NCI-H2107 (cell line): ENCODE data around the gene ATP2B3.

ENCODE experiments used
- DNase-seq: peaks from one replicate; lab custom pipeline; 2025; lab: John Stamatoyannopoulos, UW

Gene ATP2B3

DNA sequence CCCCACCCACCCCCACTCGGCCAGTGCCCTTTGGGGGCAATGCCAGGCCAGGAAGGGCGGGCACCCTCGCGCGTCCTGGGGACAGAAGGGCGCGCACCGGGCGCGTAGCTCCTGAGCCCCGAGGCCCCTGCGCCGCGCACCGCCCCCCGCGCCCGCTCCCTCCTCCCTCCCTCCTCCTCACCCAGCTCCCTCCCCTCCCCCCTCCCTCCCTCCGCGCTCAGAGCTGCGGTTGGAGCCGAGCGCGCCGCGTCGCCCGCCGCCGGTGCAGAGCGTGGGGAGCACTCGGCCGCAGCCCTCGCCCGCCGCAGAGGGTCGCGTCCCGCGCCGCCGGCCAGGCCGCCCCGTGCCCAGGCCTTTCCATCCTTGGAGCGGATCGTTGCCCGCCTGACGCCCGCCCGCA is at the start of gene ATP2B3:
Gene ATP2B3, plus strand, starts transcription at position 220 of the 400 bp plus-strand sequence. CDS start 18,606 bp downstream, outside the sequence.
- no peak for DNase-seq

DNA sequence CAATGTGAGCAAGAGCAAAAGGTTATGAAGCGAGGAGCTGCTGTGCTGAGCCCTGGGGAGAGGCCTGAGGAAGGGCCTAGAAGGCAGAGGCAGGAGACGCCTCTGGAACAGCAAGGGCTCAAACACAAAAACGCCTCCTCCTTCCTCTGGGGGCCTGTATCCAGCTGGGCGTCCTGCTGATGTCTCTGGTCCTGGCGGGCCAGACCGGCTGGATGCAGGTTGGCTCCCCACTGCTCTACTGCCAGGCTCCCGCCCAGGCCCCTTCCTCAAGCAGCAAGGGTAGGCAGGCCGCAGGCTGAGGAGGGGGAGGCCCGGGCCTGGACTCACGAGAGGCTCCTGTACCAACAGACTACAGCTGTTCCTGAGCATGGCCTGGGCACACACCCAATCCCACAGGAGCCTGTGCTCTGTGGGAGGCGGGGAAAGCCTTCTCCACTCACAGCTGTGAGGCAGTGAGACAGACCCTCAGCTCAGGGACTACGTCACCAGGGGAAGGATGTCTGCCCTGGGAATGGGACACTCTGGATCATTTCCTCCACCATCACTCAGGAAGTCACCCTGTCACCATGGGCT is 49.3 kb upstream of the ATP2B3 start:
- no peak for DNase-seq

DNA sequence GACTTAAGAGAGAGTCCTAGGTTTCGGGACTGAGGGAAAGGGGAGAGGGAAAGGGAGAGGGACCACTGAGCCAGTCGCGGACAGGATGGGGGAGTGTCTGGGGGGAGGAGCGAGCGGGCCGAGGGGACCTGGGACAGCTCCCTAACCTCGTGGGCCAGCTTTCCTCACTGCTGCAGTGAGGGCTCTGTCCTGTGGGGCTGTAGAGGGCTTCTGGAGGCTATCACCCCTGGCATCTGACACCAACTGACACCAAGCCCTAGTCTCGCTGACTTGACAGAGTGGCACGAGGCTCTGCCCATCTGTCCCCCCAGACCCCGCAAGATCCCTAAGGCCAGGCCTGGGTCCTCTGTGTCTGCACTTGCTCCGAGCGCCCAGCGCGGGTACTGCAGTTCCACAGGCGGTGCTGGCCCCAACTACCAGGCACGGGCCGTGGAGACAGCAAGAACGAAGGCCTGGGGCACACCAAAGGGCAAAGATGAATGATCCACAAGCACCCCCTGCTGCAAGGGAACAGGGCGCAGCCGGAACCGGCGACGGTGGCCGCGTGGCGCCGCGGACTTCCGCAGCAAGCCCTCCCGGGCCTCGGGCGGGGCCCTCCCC is 47.5 kb upstream of the ATP2B3 start:
- DNase-seq, result no peak

DNA sequence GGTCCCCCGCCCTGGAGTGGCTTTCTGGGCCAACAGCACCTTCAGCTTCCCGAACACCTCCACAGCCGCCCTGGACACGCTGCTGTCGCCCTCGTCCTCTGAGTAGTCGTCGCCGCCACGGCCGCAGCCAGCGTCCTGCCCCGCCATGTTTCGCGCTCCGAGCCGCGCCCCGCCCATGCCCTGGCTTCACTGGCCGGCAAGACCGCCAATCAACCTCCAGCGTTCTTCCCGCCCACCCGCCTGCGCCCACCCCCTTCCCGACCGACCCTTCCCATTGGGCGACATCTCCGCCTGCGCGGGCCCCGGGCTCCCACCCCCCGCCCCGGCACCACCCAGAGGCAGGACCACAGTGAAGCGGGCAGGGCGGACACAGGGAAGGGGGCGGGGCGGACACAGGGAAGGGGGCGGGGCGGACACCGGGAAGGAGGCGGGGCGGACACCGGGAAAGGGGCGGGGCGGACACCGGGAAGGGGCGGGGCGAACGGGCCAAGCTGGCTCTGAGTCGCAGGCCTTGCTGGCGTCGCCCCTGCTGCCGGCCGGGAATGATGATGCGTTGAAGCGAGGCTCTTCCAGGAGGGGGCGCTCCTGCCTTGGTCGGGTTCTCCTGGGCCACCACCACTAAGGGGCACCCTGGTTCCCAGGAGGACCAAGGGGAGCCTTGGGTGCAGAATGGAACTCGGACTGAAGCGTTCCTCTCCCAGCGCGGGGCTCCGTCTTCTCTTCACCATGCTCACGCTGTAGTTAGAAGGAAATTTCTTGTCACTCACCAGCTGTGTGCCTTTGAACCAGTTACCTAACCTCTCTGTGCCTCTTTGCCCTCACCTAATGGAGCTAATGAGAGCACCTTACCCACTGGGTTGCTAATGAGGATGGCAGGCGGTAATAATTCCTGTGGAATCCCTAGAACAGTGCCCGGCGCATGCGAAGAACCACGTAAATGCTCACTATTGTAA is 46.8 kb upstream of the ATP2B3 start, which contains the start of gene HAUS7:
Gene HAUS7, minus strand, starts transcription at position 166 of the 953 bp plus-strand sequence. Its CDS starts 19 bp downstream, at position 147.
- DNase-seq, result peak; percentile 97

DNA sequence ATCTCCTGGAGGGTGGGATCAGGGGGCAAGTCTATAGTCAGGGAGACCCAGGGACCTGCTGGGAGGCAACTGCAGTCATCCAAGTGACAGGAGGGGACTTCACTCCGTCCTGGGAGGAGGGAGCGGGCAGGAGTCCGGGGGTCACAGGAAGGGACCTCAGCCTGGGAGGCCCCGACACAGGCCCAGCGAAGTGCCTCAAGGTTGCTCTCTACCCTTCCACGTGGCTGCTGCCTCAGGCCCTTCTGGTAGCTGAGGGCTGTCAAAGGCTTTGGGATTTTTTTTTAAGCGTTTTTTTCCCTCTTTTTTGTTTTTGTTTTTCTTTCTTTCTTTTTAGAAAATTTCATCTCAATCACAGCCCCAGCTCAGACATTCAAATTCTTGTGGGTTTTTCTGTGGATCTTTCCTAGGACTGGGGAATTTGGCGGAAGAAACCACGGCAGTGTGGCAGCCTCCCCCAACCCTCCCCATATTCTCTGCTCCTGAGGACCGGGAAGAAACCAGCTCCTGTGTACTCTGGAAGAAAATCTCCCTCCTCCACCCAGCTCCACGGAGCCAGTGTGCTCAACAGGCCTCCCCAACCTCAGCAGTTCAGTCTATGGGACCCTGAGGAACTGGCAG is 45.7 kb upstream of the ATP2B3 start:
- no peak for DNase-seq

DNA sequence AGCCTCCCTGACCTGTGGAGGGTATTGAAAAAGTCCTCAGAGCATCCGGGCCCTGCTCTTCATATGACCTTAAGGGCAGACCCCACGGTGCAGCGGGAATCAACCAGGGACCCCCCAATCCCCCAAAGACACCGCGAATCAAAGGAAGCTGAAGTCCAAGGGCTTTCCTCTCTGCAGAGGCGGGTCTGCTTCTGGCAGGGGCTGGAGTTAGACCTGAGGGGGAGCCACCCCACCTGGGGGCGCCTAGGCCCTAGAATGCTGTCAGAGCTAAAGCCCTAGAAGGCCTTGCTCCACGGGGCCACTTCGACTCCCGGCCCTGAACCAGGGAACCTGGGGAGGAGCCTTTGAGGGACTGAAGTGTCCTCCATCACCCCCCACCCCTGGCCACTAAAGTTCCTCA is 44.3 kb upstream of the ATP2B3 start:
- no peak for DNase-seq

DNA sequence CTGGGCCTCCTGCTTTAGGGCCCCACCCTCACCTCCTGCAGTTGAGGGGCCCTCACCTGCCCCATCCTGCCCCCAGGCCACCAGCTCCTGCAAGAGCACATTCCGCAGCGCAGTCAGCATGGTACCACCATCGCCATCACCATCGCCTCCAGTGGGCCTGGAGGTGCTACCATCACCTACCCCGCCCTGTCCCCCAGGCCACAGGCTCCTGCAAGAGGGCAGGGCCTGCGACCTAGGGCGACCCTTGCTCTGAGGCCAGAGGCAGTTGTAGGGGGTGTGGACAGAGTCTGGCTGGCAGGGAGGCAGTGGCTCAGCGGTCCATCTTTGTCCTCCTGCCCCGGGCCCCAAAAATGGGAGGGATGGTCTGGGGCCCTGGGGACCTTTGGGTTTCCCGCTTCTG is 43.2 kb upstream of the ATP2B3 start:
- DNase-seq, result no peak

DNA sequence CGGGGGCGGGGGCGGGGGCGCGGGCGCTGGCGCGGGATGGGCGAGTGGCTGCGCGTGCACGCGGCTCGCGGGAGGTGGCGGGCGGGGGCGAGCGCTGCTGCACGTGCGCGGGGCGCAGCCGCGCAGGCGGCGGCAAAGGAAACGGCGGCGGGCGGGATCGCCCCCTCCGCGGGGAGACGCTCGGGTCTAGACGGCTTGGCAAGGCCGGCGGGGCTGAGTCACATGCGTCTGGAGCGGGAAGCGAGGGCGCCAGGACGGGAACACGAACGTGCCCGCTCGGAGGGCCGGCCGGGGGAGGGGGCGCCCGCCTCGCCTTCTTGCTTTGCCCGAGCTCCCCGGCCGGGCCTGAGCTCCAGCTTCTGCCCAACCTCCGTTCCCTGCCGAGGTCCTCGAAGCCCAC is 42.7 kb upstream of the ATP2B3 start:
- DNase-seq, result no peak

DNA sequence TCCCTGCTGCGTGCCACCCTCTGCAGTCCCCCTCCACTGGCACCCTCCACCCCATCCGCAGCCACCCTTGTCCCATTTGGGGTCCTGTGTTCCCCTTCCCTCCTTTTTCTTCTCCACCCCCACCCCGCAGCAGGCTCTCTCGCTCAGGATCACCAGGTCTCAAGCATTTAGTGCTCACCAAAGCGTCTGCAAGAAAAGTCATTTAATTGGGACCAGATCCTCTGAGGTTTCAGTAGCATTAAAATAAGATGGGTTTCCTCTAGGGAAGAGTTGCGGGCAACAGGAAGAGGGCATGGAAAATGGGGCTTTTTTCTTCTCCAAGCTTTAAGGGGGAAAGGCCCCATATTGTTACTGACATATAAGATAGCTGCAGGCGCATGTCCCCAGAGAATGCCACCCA is 42.2 kb upstream of the ATP2B3 start:
- DNase-seq, result no peak

DNA sequence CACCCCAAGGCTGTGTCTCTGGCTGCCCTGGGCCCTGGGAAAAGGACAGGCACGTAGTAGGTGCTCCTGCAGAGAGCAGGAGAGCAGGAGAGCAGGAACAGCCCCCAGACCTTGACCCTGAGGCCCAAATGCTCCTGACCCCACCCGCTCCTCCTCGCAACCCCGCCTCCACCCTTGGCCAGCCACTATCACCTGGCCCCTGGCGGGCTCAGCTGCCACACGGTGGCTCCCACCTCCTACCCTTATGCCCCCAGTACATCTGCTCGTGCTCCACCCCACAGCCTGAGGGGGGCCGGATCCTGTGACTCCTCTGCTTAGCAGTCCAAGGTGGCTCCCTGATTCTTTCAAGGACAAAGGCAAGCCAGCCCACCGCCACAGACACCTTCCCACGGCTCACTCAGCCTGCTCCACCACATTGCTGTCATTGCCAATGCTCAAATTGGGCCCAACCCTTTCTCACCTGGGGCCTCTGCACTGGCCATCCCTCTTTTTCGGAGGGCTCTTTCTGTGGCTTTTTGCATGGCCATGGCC is 41.6 kb upstream of the ATP2B3 start:
- no peak for DNase-seq

DNA sequence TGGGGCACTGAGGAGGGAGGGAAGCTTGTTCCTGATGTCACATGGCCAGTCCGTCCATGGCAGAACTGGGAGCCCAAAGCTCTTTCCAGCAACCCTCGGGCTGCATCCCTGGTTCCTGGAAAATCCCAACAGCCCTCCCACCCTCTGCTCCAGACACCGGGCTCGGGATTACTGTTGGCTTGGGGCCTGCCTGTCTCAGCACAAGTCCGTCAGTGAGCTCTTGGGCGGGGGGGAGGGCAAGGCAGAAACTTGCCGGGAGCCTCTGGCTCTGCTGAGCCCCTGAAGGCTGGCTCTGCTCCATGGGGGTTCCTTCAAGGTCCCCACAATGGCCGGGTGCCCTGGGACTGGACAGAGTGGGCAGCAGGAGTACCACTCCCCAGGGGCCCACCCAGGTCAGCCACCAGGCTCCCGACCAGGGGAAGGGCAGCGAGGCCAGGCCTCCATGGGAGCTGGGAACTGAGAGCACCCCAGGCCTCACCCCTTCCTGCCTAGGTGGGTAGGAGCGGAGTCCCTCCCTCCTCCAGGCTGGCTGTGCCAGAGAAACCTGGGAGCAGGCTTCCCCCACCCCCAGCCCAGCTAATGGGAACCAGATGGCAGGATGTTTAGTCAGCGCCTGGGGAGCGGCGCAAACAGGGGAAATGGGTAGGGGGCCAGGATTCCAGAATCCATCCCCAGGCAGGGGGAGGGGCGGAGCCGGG is 40.6 kb upstream of the ATP2B3 start:
- DNase-seq, result no peak

DNA sequence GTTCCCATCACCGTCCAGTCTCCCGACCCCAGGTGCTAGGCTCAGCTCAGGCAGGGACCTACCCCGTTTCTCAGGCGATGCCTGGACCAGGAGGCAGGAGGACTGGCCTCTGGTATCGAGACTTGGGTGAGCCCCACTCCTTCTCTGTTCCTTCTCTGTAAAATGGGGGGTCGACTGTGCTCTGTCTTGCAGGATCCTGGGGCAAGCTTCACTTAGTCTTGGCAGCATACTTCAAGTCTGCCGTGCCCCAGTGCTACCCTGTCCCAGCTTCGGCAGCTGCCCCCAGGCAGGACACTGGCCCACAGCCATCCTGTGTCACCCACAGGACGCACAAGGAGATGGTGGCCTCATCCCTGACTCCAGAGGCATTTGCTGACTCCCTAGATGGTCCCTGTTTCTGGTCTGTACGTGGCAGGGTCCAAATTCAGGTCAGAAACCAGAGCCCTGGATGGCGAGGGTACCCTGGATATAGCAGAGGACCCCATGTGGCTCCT is 40.0 kb upstream of the ATP2B3 start:
- DNase-seq, result no peak

DNA sequence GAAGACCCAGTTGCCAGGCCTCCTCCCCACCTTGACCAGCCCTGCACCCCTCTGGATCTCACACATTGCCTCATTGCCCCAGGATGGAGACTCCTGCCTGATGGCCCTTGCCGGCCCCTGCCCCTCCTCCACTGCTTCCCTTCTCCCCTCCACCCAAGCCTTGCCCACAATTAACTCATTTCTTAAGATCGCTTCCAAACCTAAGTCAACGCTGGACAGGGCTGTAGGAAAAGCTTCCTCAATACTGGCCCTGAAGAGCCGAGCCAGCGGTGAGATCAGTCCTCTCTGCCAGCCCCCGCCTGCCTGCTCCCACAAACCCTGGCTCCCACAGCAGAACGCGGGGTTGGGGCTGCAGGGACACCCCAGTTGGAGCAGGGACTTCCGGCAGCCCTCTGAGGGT is 39.5 kb upstream of the ATP2B3 start:
- no peak for DNase-seq

DNA sequence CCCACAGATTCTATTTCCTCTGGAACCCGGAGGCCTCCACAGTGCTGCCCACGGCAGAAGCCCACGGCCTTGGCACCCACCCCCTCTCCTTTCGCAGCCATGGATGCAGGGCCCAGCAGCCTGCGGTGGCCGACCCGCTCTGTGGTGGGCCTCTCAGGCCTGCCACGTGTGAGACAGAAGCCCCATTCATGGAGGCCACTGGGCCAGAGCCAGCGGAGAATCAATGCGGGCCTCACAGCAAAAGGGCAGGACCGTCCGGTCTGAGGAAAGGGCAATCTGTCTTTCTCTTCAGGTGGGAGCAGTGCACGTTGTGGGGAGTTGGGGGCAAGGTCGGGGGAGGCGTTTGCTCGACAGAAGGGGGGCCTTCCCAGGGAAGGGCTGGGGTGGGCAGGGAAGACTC is 38.7 kb upstream of the ATP2B3 start:
- DNase-seq, result no peak

DNA sequence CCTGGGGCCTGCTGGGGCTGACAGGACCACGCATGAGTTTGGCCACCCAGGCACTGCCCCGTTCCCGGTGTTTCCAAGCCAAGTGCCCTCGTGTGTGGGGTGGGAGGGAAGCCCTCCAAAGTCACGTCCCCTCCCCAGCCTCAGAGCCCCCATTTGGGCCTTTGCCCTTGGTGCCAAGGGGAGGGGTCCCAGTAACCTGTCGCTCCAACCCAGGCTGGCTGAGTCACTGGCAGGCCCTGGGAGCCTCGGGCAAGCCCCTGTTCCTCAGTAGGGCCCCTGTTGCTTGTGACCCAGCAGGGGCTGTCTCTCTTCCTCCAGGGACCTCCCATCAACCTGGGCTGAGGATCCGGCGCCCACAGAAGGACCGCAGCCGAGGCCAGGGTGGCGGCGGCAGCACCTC is 36.4 kb upstream of the ATP2B3 start:
- DNase-seq, result no peak

DNA sequence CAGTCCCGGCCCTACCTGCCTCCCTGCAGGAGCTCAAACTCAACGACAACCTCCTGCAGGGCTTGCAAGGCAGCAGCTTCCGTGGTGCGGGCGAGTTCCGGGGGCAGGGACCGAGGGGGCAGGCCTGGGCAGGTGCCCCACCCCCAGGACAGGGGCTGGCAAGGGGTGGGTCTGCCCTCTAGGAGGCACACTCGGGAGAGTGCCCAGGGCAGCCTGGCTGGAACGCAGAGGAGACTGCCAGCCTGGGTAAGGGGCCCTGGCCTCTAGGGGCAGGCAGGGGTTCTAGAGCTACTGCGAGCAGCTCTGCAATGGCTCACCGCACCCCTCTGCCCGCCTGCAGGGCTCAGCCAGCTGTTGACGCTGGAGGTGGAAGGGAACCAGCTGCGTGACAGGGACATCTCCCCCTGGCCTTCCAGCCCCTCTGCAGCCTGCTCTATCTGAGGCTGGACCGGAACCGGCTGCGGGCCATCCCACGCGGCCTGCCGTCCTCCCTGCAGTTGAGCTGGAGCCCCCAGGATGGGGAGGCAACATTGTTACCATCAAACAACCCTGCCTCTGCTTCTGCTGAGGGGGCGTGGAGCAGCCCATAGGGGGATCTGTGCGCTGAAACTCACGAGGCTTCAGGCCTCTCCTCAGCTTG is 34.9 kb upstream of the ATP2B3 start:
- DNase-seq, result no peak

DNA sequence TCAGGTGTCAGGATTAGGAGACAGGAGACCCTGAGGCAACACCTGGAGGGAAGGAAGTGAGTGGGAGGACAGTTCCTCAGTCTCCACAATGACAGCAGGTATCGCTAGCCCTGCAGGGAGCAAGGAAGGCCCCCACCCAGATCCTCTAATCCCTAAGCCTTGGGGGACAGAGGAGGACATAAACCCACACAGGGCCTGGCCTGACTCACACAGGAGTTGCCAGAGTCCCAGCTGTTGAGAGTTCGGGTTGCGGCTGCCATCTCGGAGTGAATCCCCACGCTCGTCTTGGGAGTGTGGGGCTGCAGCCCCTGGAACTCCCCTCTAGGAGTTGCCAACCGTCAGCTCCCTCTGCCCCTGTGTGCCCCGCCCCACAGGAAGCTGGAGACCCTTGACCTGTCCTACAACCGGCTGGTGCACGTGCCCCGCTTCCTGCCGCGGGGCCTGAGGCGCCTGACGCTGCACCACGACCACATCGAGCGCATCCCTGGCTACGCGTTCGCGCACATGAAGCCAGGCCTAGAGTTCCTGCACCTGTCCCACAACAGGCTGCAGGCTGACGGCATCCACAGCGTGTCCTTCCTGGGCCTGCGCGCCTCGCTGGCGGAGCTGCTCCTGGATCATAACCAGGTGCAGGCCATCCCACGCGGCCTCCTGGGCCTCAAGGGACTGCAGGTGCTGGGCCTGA is 31.9 kb upstream of the ATP2B3 start:
- no peak for DNase-seq

DNA sequence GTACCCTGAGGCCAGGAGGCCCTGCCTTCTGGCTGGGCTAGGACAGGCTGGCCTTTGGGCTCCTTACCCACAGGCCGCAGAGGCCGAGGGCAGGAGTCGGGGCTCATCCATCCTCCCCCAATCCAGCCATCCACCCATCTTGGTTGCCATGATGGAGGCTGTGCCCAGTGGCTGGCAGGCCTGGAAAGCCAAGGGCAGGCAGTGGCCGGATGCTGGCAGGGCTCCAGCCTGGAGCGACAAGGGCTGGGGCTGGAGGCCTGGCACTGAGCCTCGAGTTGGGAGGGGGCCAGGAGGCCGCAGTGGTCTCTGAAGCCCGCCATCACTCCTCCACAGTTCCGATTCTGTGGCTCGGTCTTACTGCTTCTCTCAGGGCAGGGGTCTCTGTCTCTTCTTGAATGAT is 31.3 kb upstream of the ATP2B3 start:
- no peak for DNase-seq

DNA sequence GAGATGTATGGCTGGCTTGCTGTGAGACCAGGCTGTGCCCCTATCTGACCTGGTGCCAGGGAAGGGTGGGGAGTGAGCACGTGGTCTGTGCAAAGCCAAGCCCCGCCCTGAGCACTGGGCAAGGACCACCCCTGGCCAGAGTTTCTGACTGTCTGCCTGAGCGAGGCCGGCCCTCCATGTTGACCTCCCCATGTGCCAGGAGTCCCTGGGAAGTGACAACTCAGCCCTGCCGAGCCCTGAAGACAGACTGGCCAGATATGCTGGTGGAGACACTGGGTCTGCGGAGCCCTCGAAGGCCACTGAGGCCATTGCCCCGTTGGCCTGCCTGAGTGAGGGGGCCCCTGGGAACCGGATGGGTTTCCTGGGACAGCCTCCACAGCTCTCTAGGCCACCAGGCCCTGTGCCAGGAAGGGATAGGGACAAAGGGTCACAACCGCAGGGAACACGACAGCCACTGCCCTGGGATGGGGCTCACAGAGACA is 29.8 kb upstream of the ATP2B3 start:
- DNase-seq, result no peak

DNA sequence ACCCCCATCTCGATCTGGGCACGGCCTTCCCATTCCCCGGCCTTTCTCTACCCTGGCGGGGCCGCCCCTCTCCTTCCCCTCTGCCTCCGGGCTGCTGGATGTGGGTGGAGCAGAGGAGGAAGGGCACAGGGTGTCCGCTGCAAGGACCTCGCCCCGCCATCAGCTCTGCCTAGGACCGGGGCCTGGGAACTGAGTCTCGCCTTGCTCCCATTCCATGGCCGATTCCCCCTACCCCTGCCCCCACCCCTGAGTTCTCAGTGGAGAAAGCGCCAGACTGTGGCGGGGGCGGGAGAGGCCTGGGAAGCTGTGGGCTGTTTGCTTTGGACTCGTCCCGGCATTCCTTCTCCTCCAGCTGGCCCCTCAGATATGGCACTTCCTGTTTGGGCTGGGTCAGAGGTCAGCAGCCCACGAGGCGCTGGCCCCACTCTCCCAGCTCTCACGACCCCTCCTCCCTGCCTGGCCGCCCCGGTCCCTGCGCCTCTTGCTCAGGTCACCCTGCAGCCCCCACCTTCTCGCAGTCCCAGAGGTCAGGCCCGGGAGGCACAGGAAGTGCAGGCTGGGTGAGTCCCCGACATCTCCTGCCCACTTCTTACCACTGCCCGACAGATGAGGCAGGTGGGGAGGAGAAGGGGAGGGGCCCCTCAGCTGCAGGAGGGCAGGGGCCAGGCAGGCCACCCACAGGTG is 29.1 kb upstream of the ATP2B3 start:
- DNase-seq, result no peak
